DOHH2 (cell line): ENCODE data around the gene PHC1.

ENCODE experiments used
- H3F3A ChIP-seq: fragments of 200-600 bp; sonication (generic), shearing (Covaris generic); 2 replicates; pipeline ENCODE4 v1.6.0; 2016; ENCODE audit warnings: antibody characterized with exemption, mild to moderate bottlenecking; ENCODE audit not compliant: control insufficient read depth, insufficient read depth
- H3K27ac ChIP-seq: fragments of 200-600 bp; sonication (generic); 2 replicates; pipeline ENCODE4 v1.5.1; 2014; ENCODE audit warnings: low read depth, mild to moderate bottlenecking, low read length, moderate library complexity
- H3K27me3 ChIP-seq: fragments of 200-600 bp; sonication (generic); 2 replicates; pipeline ENCODE4 v1.6.1; 2014; ENCODE audit warnings: mild to moderate bottlenecking, low read length, mixed read lengths; ENCODE audit not compliant: control insufficient read depth
- H3K36me3 ChIP-seq: fragments of 200-600 bp; sonication (generic); 2 replicates; pipeline ENCODE4 v1.6.1; 2014; ENCODE audit warnings: mild to moderate bottlenecking, low read length, moderate library complexity, mixed read lengths; ENCODE audit not compliant: control insufficient read depth
- H3K4me1 ChIP-seq: fragments of 200-600 bp; sonication (generic); 2 replicates; pipeline ENCODE4 v1.6.1; 2014; ENCODE audit warnings: mild to moderate bottlenecking, low read length, mixed read lengths; ENCODE audit not compliant: control insufficient read depth
- H3K4me2 ChIP-seq: fragments of 200-600 bp; sonication (generic); 2 replicates; pipeline ENCODE4 v1.6.0; 2014; ENCODE audit warnings: mild to moderate bottlenecking, low read length, moderate library complexity
- H3K4me3 ChIP-seq: fragments of 200-600 bp; sonication (generic); 2 replicates; pipeline ENCODE4 v1.5.1; 2014; ENCODE audit warnings: mild to moderate bottlenecking, low read length, mixed read lengths
- H3K79me2 ChIP-seq: fragments of 200-600 bp; sonication (generic); 2 replicates; pipeline ENCODE4 v1.6.1; 2014; ENCODE audit warnings: mild to moderate bottlenecking, low read length, mixed read lengths; ENCODE audit not compliant: control insufficient read depth
- H3K9me2 ChIP-seq: fragments of 200-600 bp; sonication (generic); replicated peaks from 2 replicates; pipeline ENCODE4 v1.6.1; 2014; ENCODE audit warnings: mild to moderate bottlenecking, low read length, mixed read lengths; ENCODE audit not compliant: control insufficient read depth
- H3K9me3 ChIP-seq: fragments of 200-600 bp; sonication (generic); 2 replicates; pipeline ENCODE4 v1.6.1; 2014; ENCODE audit warnings: antibody characterized with exemption, low read length, mixed read lengths; ENCODE audit not compliant: control insufficient read depth, insufficient read depth
- H4K20me1 ChIP-seq: fragments of 200-600 bp; sonication (generic); 2 replicates; pipeline ENCODE4 v1.6.0; 2014; ENCODE audit warnings: low read depth, mild to moderate bottlenecking, antibody characterized with exemption, low read length, moderate library complexity; ENCODE audit not compliant: control insufficient read depth, insufficient read depth
- EZH2phosphoT487 ChIP-seq: fragments of 200-600 bp; sonication (generic); IDR thresholded peaks from 2 replicates; pipeline ENCODE4 v1.6.1; 2017; ENCODE audit warnings: borderline replicate concordance, mild to moderate bottlenecking, antibody characterized with exemption, low read length, moderate library complexity, mixed read lengths
- TF ChIP-seq, protein P1 (sequence below): fragments of 200-600 bp; sonication (generic); IDR thresholded peaks from one replicate; pipeline ENCODE4 v1.5.1; 2014; ENCODE audit warnings: antibody characterized with exemption, mild to moderate bottlenecking, low read depth, low read length; ENCODE audit not compliant: poor library complexity, severe bottlenecking

Gene PHC1

DNA sequence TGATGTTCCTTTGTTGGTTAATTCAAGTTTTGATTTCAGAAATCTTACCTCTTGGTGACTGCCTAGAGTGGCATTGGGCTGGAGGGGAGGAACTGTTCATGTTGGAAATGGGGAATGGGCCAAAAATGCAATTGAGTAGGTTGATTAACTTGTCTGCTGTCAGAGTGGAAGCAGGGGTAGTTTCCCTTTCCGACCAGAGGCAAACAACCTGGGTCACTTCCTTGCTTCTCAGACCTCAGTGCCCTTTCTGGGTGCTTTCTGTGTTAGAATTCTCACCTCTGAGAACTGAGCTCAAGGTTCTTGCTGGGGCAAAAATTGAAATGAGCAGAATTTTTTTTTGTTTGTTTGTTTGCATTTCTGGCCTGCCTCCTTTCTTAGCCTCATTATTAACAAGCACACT lies 37.4 kb downstream of the PHC1 start:
- H3K9me3 ChIP-seq: peaks cover 14% of the 10 kb centered on the region; the same call in 1 of the 2 replicates

DNA sequence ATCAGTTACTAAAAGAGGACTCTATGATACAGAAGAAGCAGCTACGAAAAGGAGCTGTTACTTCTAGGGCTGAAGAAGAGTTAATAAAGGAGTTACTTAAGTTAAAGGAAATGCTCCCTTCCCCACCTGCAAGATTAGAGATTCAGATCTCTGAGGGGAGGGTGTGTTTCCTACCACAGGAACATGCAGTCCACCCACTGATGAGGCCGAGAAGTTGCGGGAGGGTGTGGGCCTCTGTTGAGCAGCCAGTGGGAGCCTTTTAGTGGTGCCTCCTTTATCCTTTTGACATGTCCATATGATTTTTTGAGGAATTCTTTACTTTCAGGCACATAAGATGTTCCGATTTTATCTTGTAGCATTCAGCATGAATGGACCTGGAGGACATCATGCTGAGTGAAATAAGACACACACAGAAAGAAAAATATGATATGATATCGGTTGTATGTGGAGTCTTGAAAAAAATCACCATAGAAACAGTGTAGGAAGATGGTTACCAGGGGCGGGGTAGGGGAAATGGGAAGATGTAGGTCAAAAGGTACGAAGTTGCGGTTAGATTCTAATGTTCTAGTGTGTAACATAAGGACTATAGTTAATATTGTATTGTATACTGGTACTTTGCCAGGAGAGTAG lies 39.6 kb downstream of the PHC1 start:
- Histone ChIP-seq H3K36me3 (peaks cover 31% of the 10 kb centered on the region), H4K20me1 (no peaks in the 10 kb centered on the region), H3K4me3 (no peak overlapping the region), H3K27me3 (no peaks in the 10 kb centered on the region), H3K4me1 (peaks cover 10% of the 10 kb centered on the region), H3K79me2 (peaks cover 29% of the 10 kb centered on the region), H3K4me2 (no peak overlapping the region), H3F3A (peaks cover 4% of the 10 kb centered on the region; the same call in 1 of the 2 replicates), H3K9me3 (peaks cover 14% of the 10 kb centered on the region; the same call in 1 of the 2 replicates), H3K27ac (no peak overlapping the region), H3K9me2 (no peaks in the 10 kb centered on the region)
- TF ChIP-seq, protein P1, sequence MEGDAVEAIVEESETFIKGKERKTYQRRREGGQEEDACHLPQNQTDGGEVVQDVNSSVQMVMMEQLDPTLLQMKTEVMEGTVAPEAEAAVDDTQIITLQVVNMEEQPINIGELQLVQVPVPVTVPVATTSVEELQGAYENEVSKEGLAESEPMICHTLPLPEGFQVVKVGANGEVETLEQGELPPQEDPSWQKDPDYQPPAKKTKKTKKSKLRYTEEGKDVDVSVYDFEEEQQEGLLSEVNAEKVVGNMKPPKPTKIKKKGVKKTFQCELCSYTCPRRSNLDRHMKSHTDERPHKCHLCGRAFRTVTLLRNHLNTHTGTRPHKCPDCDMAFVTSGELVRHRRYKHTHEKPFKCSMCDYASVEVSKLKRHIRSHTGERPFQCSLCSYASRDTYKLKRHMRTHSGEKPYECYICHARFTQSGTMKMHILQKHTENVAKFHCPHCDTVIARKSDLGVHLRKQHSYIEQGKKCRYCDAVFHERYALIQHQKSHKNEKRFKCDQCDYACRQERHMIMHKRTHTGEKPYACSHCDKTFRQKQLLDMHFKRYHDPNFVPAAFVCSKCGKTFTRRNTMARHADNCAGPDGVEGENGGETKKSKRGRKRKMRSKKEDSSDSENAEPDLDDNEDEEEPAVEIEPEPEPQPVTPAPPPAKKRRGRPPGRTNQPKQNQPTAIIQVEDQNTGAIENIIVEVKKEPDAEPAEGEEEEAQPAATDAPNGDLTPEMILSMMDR: no peak
- no peak for TF ChIP-seq EZH2phosphoT487

More for the DNA sequence above, 37.4 kb downstream of the PHC1 start:
- Histone ChIP-seq H3K27me3 (no peaks in the 10 kb centered on the region), H3K4me2 (peak overlapping the region; percentile 65), H3K4me1 (peaks cover 26% of the 10 kb centered on the region), H3F3A (peaks cover 4% of the 10 kb centered on the region; the same call in 1 of the 2 replicates), H3K27ac (no peak overlapping the region), H3K9me2 (no peaks in the 10 kb centered on the region), H3K79me2 (peaks cover 50% of the 10 kb centered on the region), H3K4me3 (0 out of 2 replicates have a peak overlapping the region, but pooled peaks have one; percentile 98), H4K20me1 (peaks cover 13% of the 10 kb centered on the region), H3K36me3 (peaks cover 47% of the 10 kb centered on the region)
- TF ChIP-seq, protein P1: no peak
- TF ChIP-seq EZH2phosphoT487: no peak

DNA sequence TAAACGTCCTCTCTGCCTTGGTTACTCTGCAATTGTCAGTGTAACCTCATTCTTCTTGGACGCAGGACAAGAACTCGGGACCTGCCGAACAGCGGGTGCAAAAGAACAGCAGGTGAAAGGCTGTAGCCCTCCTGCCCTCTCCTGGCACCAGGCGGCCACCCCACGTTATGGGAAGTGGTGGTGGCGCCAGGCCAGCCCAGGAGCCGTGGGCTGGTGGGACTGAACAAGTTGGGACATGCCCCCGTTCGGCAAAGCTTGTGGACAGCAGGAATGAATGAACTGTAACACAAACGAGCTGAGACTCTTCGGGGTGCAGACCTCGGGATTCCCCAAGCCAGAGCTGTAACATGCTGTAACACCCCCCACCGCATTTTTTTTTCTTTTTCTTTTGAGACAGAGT lies 41.8 kb downstream of the PHC1 start:
- H3K9me3 ChIP-seq: peaks cover 14% of the 10 kb centered on the region; the same call in 1 of the 2 replicates
- H3K4me1 ChIP-seq: peaks cover 9% of the 10 kb centered on the region
- H3K79me2 ChIP-seq: peaks cover 11% of the 10 kb centered on the region
- H3K27me3 ChIP-seq: no peaks in the 10 kb centered on the region
- H3K36me3 ChIP-seq: peaks cover 33% of the 10 kb centered on the region
- no peak overlapping the region for H3K27ac ChIP-seq
- no peak overlapping the region for H3K4me2 ChIP-seq
- H3K4me3 ChIP-seq: no peak overlapping the region
- no peak for TF ChIP-seq EZH2phosphoT487
- TF ChIP-seq, protein P1: no peak
- H3F3A ChIP-seq: no peaks in the 10 kb centered on the region
- H3K9me2 ChIP-seq: no peaks in the 10 kb centered on the region
- H4K20me1 ChIP-seq: no peaks in the 10 kb centered on the region
